ENCODE measurements around the gene OPCML. TPM values are rescaled to one million over a fixed set of nuclear protein-coding genes. Genes with fewer than 3 reads are reported as not detected.

Gene OPCML
- total and polyA plus RNA-seq, 2 experiments from 2014 or later: 1.2 to 4.4 TPM

DNA sequence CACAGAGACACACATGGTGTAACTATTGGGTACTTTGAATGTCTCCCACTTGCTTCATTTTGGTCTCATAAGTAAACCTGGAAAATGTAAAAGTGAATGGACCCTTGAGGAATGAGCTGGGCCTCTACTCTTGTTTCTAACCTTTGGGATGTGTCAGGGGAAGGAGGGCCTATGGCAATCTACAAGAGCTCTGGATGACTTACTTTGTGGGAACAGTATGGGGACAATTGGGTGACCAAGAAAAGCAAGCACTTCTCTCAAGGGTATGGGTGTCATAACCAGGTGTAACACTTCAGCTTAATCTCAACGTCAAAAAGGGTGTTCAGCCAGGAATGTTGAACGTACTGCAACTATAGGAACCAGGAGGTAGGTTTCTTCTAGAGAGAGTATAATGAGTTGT, 144.0 kb downstream of the OPCML start (continued):
- no peak for TF ChIP-seq ZNF462 (CRISPR knock-in tag; IDR thresholded peaks at IDR 0.05)

DNA sequence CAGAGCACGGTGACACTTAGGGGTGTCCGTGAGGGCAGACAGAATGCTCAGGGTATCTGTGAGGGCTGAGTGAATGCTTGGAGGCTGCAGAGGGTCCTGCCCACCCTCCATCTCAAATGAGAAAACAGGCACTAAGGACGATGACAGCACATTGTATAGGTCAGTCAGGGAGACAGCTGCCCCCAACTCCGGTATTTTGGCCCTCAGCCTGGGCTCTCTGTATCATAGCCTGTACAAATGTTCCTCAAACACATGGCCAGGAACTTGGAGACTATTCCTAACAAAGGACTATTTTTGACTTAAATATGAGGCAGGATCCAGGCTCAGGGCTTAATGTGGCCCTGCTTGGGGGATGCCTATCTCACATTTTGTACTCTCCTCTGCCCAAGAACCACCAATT, 145.4 kb downstream of the OPCML start:
- H2AFZ ChIP-seq: no peak overlapping the region
- no peaks in the 10 kb centered on the region for H4K20me1 ChIP-seq (replicated peaks; ENCODE audit: insufficient read depth)
- DNase-seq (ENCODE audit: low spot score) (no peak), ATAC-seq (no peak; the same call in 2 of the 3 replicates)
- H3K4me3 ChIP-seq: no peak overlapping the region
- no peaks in the 10 kb centered on the region for H3K79me2 ChIP-seq (replicated peaks; ENCODE audit: insufficient read depth)
- H3K4me2 ChIP-seq: no peak overlapping the region
- H3F3A ChIP-seq (replicated peaks; ENCODE audit: low read depth): no peaks in the 10 kb centered on the region
- H3K27me3 ChIP-seq (ENCODE audit: insufficient read depth): no peaks in the 10 kb centered on the region
- no peak overlapping the region for H3K27ac Mint-ChIP-seq
- no peak overlapping the region for H3K27ac ChIP-seq (ENCODE audit: low read depth)
- no peak overlapping the region for H3K4me3 Mint-ChIP-seq
- H3K9me3 Mint-ChIP-seq: no peaks in the 10 kb centered on the region; the same call in 2 of the 3 replicates
- peaks cover 10% of the 10 kb centered on the region for H3K4me1 Mint-ChIP-seq
- no peaks in the 10 kb centered on the region for H3K36me3 ChIP-seq (ENCODE audit: insufficient read depth)
- peaks cover 17% of the 10 kb centered on the region for H3K4me1 ChIP-seq (ENCODE audit: insufficient read depth)
- no peaks in the 10 kb centered on the region for H3K9me2 ChIP-seq (ENCODE audit: insufficient read depth)
- H3K27me3 Mint-ChIP-seq (ENCODE audit: insufficient read depth, low read depth, poor library complexity): peaks cover 2% of the 10 kb centered on the region
- no peaks in the 10 kb centered on the region for H3K36me3 Mint-ChIP-seq (ENCODE audit: low read depth)
- TF ChIP-seq EZH2phosphoT487 (IDR thresholded peaks at IDR 0.05; ENCODE audit: unreplicated experiment) (no peak), ZNF462 (CRISPR knock-in tag; IDR thresholded peaks at IDR 0.05) (no peak), CREB1 (CRISPR knock-in tag; IDR thresholded peaks at IDR 0.05; ENCODE audit: low read depth) (no peak), ZNF114 (CRISPR knock-in tag; IDR thresholded peaks at IDR 0.05) (no peak), REST (IDR thresholded peaks at IDR 0.05; ENCODE audit: unreplicated experiment) (no peak), EZH2 (IDR thresholded peaks at IDR 0.05; ENCODE audit: low read depth, unreplicated experiment) (no peak)

Data from GM23338 (cell line).